Liver (tissue), 9 donors: ENCODE data around the gene TBL1XR1. TPM values are rescaled to one million over a fixed set of nuclear protein-coding genes. Genes with fewer than 3 reads are reported as not detected.

Source experiments
- DNase-seq: peaks from one replicate; pipeline ENCODE4 v3.0.0-alpha.2; 2017; ENCODE audit warnings: low spot score
- H3K27ac ChIP-seq, 2 donors: one replicate each; pipeline ENCODE4 v1.7.0; 2013; ENCODE audit warnings: inconsistent platforms in 2 of 2, low read length in 2 of 2, control low read depth in 1 of 2, low read depth in 1 of 2, mild to moderate bottlenecking in 1 of 2
- H3K27me3 ChIP-seq, 4 donors: one replicate each; pipeline versions ENCODE4 v1.6.1 to v1.7.0; 2013; ENCODE audit warnings: low read length in 3 of 4, inconsistent platforms in 1 of 4, mild to moderate bottlenecking in 1 of 4, moderate library complexity in 1 of 4; ENCODE audit not compliant: control insufficient read depth in 4 of 4, insufficient read depth in 4 of 4
- H3K36me3 ChIP-seq, 4 donors: one replicate each; pipeline versions ENCODE4 v1.6.1 to v1.7.0; 2013; ENCODE audit warnings: low read length in 3 of 4, mild to moderate bottlenecking in 3 of 4, low read depth in 1 of 4, moderate library complexity in 1 of 4; ENCODE audit not compliant: control insufficient read depth in 4 of 4, insufficient read depth in 3 of 4
- H3K4me1 ChIP-seq, 4 donors: one replicate each; pipeline versions ENCODE4 v1.6.1 to v1.7.0; 2013; ENCODE audit warnings: low read length in 3 of 4, mild to moderate bottlenecking in 3 of 4, moderate library complexity in 1 of 4; ENCODE audit not compliant: control insufficient read depth in 4 of 4, insufficient read depth in 4 of 4
- H3K4me3 ChIP-seq, 3 donors: one replicate each; pipeline versions ENCODE4 v1.6.1 to v1.7.0; 2013; ENCODE audit warnings: low read length in 3 of 3, control low read depth in 1 of 3, low read depth in 1 of 3, mild to moderate bottlenecking in 1 of 3
- H3K9ac ChIP-seq, 2 donors: one replicate each; pipeline ENCODE4 v1.7.0; 2013; ENCODE audit warnings: low read length in 2 of 2, mild to moderate bottlenecking in 2 of 2, moderate library complexity in 2 of 2, control low read depth in 1 of 2, low read depth in 1 of 2
- H3K9me3 ChIP-seq, 4 donors: one replicate each; pipeline versions ENCODE4 v1.6.1 to v1.7.0; 2013; ENCODE audit warnings: low read length in 3 of 4; ENCODE audit not compliant: control insufficient read depth in 4 of 4
- ATF3 ChIP-seq: IDR thresholded peaks from 2 replicates; pipeline ENCODE4 v1.6.1; 2016; ENCODE audit warnings: antibody characterized with exemption
- CTCF ChIP-seq: fragments of 150-350 bp; IDR thresholded peaks from 2 replicates; pipeline ENCODE4 v1.5.1; 2017; ENCODE audit warnings: improper control_type of control experiment, low read depth, low read length; ENCODE audit not compliant: missing input control
- EGR1 ChIP-seq, 2 donors: IDR thresholded peaks; 2 replicates each; pipeline ENCODE4 v1.6.1; 2016 to 2018; ENCODE audit warnings: antibody characterized with exemption in 2 of 2, low read depth in 2 of 2
- FOXA1 ChIP-seq: IDR thresholded peaks from 2 replicates; pipeline ENCODE4 v1.6.1; 2016; ENCODE audit warnings: antibody characterized with exemption
- FOXA2 ChIP-seq: IDR thresholded peaks from 2 replicates; pipeline ENCODE4 v1.6.1; 2016; ENCODE audit warnings: antibody characterized with exemption
- GABPA ChIP-seq, 2 donors: IDR thresholded peaks in 1 of 2; conservative IDR thresholded peaks in 1 of 2; 2 replicates each; pipeline ENCODE4 v1.6.1; 2016; ENCODE audit warnings: antibody characterized with exemption in 2 of 2, mild to moderate bottlenecking in 1 of 2, moderate library complexity in 1 of 2
- HNF4A ChIP-seq, 2 donors: conservative IDR thresholded peaks; 2 replicates each; pipeline ENCODE4 v1.6.1; 2016; ENCODE audit warnings: antibody characterized with exemption in 2 of 2, mild to moderate bottlenecking in 2 of 2
- HNF4G ChIP-seq: IDR thresholded peaks from 2 replicates; pipeline ENCODE4 v1.6.1; 2016; ENCODE audit warnings: antibody characterized with exemption
- JUND ChIP-seq, 2 donors: IDR thresholded peaks; 2 replicates each; pipeline ENCODE4 v1.6.1; 2016; ENCODE audit warnings: antibody characterized with exemption in 2 of 2
- MAX ChIP-seq: IDR thresholded peaks from 2 replicates; pipeline ENCODE4 v1.6.1; 2016; ENCODE audit warnings: antibody characterized with exemption
- NR2F2 ChIP-seq: IDR thresholded peaks from 2 replicates; pipeline ENCODE4 v1.6.1; 2016; ENCODE audit warnings: antibody characterized with exemption
- RAD21 ChIP-seq, 2 donors: IDR thresholded peaks; 2 replicates each; pipeline ENCODE4 v1.6.1; 2016; ENCODE audit warnings: antibody characterized with exemption in 2 of 2, mild to moderate bottlenecking in 2 of 2
- REST ChIP-seq: IDR thresholded peaks from 2 replicates; pipeline ENCODE4 v1.6.1; 2016; ENCODE audit warnings: antibody characterized with exemption, mild to moderate bottlenecking
- RXRA ChIP-seq, 2 donors: IDR thresholded peaks; 2 replicates each; pipeline ENCODE4 v1.6.1; 2017 to 2018; ENCODE audit warnings: antibody characterized with exemption in 2 of 2, mild to moderate bottlenecking in 1 of 2
- SP1 ChIP-seq: IDR thresholded peaks from 2 replicates; pipeline ENCODE4 v1.6.1; 2018; ENCODE audit warnings: antibody characterized with exemption, mild to moderate bottlenecking
- TAF1 ChIP-seq: conservative IDR thresholded peaks from 2 replicates; pipeline ENCODE4 v1.6.1; 2016; ENCODE audit warnings: antibody characterized with exemption, mild to moderate bottlenecking
- YY1 ChIP-seq: IDR thresholded peaks from 2 replicates; pipeline ENCODE4 v1.6.1; 2016; ENCODE audit warnings: antibody characterized with exemption, mild to moderate bottlenecking
- ZBTB33 ChIP-seq: IDR thresholded peaks from 2 replicates; pipeline ENCODE4 v1.6.1; 2016; ENCODE audit warnings: antibody characterized with exemption
- WGBS: extraction: QIAGEN DNeasy Blood & Tissue Kit; methylation state at CpG from one replicate; pipeline ENCODE4 v1.1.7; 2013; 5-methylcytosine and 5-hydroxymethylcytosine counted together
- polyA plus RNA-seq, 2 donors: library from polyadenylated mRNA; stranded (reverse) in 1 of 2; unstranded in 1 of 2; fragments of 200-250 nt in 1 of 2; fragments of >200 nt in 1 of 2; fragmentation: Nextera tagmentation in 1 of 2; extraction: Ambion mirVana in 1 of 2; gene quantifications; one replicate each; pipeline versions ENCODE4 v1.2.1 to v1.2.3, GENCODE V29; 2013 to 2015
- total RNA-seq, 2 donors: library from RNA; depleted of rRNA; stranded (reverse); fragments of >200 nt; gene quantifications; one replicate each; pipeline ENCODE4 v1.2.3, GENCODE V29; 2014
- donor health status: healthy.
- donor health status: healthy.
- donor health status: healthy.
- donor health status: healthy.
- donor health status: healthy.

The TBL1XR1 gene
- total and polyA plus RNA-seq, 4 donors = 10.3 to 65.9 (median 33.2) TPM

- Histone ChIP-seq H3K9ac (no peak overlapping the region), H3K4me1 (peaks cover 0 to 3% (median 1%) of the 10 kb centered on the region in 4 donors)
- 90% methylated on average over 4 of the region's 4 CpGs for WGBS
Observed at GRCh38 chr3:177169936-177170722, 27.2 kb downstream of the TBL1XR1 start.

More at GRCh38 chr3:177169936-177170722, 27.2 kb downstream of the TBL1XR1 start:
- no peak overlapping the region for H3K4me3 ChIP-seq
- no peaks in the 10 kb centered on the region for H3K36me3 ChIP-seq
- no peak for DNase-seq
- H3K9me3 ChIP-seq = no peaks in the 10 kb centered on the region
- H3K27ac ChIP-seq = no peak overlapping the region
- H3K27me3 ChIP-seq = no peaks in the 10 kb centered on the region
- TF ChIP-seq CTCF = no peak
- no peak for TF ChIP-seq ZBTB33
- no peak for TF ChIP-seq SP1
- TF ChIP-seq FOXA1 = no peak
- TF ChIP-seq RAD21 (IDR thresholded peaks at IDR 0.05) = no peak
- TF ChIP-seq ATF3 = no peak
- no peak for TF ChIP-seq RXRA (IDR thresholded peaks at IDR 0.05)
- no peak for TF ChIP-seq JUND (IDR thresholded peaks at IDR 0.05)
- TF ChIP-seq GABPA (IDR thresholded peaks at IDR 0.05 in 1 of 2, conservative IDR thresholded peaks at IDR 0.05 in 1 of 2) = no peak
- TF ChIP-seq HNF4A (conservative IDR thresholded peaks at IDR 0.05) = no peak
- no peak for TF ChIP-seq YY1
- no peak for TF ChIP-seq NR2F2
- TF ChIP-seq MAX = no peak
- TF ChIP-seq FOXA2 = no peak
- no peak for TF ChIP-seq EGR1 (IDR thresholded peaks at IDR 0.05; ENCODE audit: low read depth in 2 of 2)
- no peak for TF ChIP-seq REST
- no peak for TF ChIP-seq TAF1
- no peak for TF ChIP-seq HNF4G
